Adrenal gland (tissue), 12 donors: ENCODE data around the gene KIRREL3. TPM values are rescaled to one million over a fixed set of nuclear protein-coding genes. Genes with fewer than 3 reads are reported as not detected.

Source experiments
- DNase-seq, 7 donors: peaks; one replicate each; pipeline ENCODE4 v3.0.0-alpha.2; 2019 to 2020
- H3K27ac ChIP-seq, 5 donors: fragments of 200-600 bp; sonication (generic) in 4 of 5; 1 replicate in 3 of 5; 2 replicates in 2 of 5; pipeline versions ENCODE4 v1.5.1 to v1.8.0; 2016 to 2020; ENCODE audit warnings: mild to moderate bottlenecking in 1 of 5
- H3K27me3 ChIP-seq: fragments of 200-600 bp; 2 replicates; pipeline ENCODE4 v1.8.0; 2021
- H3K36me3 ChIP-seq, 2 donors: fragments of 200-600 bp; replicated peaks in 1 of 2; 1 replicate in 1 of 2; 2 replicates in 1 of 2; pipeline versions ENCODE4 v1.5.1 to v1.8.0; 2018 to 2022
- H3K4me1 ChIP-seq, 2 donors: fragments of 200-600 bp; replicated peaks in 1 of 2; 1 replicate in 1 of 2; 2 replicates in 1 of 2; pipeline versions ENCODE4 v1.5.1 to v1.8.0; 2018 to 2021
- H3K4me3 ChIP-seq, 4 donors: fragments of 200-600 bp; sonication (generic) in 3 of 4; one replicate each; pipeline ENCODE4 v1.5.1; 2016 to 2018
- H3K9me3 ChIP-seq, 3 donors: fragments of 200-600 bp; sonication (generic) in 1 of 3; replicated peaks in 1 of 3; 1 replicate in 2 of 3; 2 replicates in 1 of 3; pipeline versions ENCODE4 v1.5.1 to v1.8.0; 2016 to 2021
- POLR2A ChIP-seq, 2 donors: fragments of 450-650 bp; IDR thresholded peaks; one replicate each; pipeline ENCODE4 v1.6.1; 2017; ENCODE audit warnings: antibody characterized with exemption in 2 of 2, mild to moderate bottlenecking in 2 of 2, moderate library complexity in 1 of 2
- WGBS, 4 donors: extraction: QIAGEN DNeasy Blood & Tissue Kit in 2 of 4; methylation state at CpG; one replicate each; pipeline versions ENCODE4 v1.1.5 to v1.1.7; 2013 to 2017; 5-methylcytosine and 5-hydroxymethylcytosine counted together
- intact Hi-C, 2 donors: fragments of 100-400 bp; cut with DNase I; formaldehyde crosslinking; loops; one replicate each; pipeline versions ENCODE4 v1.14.1 to v1.15.0; 2022 to 2023
- polyA plus RNA-seq, 3 donors: library from polyadenylated mRNA; stranded (reverse); fragments of 200-250 nt in 2 of 3; fragments of 350-450 nt in 1 of 3; fragmentation: Illumina TruSeq in 1 of 3; extraction: RNeasy Lipid Tissue Mini Kit (QIAGEN cat#74804) in 1 of 3; gene quantifications; one replicate each; pipeline ENCODE4 v1.2.3, GENCODE V29; 2013 to 2014
- total RNA-seq, 9 donors: library from RNA; depleted of rRNA in 4 of 9; stranded (reverse); fragments of >200 nt in 4 of 9; fragments of 120-200 nt in 1 of 9; fragmentation: NEBNext Ultra II Directional in 1 of 9; extraction: Animal tissue kit (Norgen Biotek cat#: 25700) in 1 of 9; gene quantifications; one replicate each; pipeline versions ENCODE4 v1.1.0 to v1.2.4, GENCODE V29; 2013 to 2023
- TF ChIP-seq, protein P1 (sequence below), 6 experiments: fragments of 450-650 bp in 4 of 6; fragments of 200-600 bp in 2 of 6; sonication (generic) in 1 of 6; IDR thresholded peaks; 1 replicate in 5 of 6; 2 replicates in 1 of 6; pipeline versions ENCODE4 v1.5.1 to v1.8.0; 2016 to 2021; ENCODE audit warnings: antibody characterized with exemption in 6 of 6, mild to moderate bottlenecking in 2 of 6, moderate library complexity in 1 of 6
- donor health status: healthy with polysubstance abuse.
- donor health status: Bipolar disorder and iron deficiency.
- donor health status: DM: yes; HTN: yes; CAD: no.
- donor health status: DM: no; HTN: no; CAD: no.
- donor health status: DM: no; HTN: no; CAD: no.
- donor health status: DM: yes; HTN: yes; CAD: no.

KIRREL3 gene
- total and polyA plus RNA-seq, 12 donors: 0.07 to 4.1 (median 0.64) TPM; not detected in 1

DNA sequence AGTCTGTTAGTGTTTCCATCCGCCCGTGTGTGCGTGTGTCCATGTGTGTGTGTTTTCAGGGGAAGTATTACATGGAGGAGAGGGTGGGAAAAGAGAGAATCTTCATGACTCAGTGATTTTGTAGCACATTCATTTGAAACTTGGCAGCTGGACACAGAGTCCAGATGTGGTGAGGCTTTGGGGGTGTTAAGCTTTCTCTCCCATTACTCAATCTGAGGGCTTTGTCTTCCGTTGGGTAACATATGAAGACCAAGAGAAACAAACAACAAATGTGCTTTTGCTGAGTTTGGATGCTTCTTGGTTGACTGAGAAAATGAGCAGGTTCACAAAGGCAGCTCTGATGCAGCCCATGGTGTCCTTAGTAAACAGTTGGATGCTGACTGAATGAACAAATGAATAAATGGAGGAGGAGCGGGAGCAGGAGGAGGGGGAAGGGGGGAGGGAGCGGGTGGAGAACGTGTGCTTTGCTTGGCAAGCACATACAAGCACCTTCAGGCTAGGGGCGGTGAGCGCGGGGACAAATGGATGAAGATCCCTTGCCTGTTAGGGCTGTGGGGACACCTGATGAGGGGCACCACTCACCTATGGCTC lies 540.8 kb downstream of the KIRREL3 start:
- 65 to 75% (median 73%) methylated on average over 10 of the region's 10 CpGs for WGBS, 4 donors
- TF ChIP-seq POLR2A (IDR thresholded peaks at IDR 0.05): no peak
- TF ChIP-seq, protein P1, sequence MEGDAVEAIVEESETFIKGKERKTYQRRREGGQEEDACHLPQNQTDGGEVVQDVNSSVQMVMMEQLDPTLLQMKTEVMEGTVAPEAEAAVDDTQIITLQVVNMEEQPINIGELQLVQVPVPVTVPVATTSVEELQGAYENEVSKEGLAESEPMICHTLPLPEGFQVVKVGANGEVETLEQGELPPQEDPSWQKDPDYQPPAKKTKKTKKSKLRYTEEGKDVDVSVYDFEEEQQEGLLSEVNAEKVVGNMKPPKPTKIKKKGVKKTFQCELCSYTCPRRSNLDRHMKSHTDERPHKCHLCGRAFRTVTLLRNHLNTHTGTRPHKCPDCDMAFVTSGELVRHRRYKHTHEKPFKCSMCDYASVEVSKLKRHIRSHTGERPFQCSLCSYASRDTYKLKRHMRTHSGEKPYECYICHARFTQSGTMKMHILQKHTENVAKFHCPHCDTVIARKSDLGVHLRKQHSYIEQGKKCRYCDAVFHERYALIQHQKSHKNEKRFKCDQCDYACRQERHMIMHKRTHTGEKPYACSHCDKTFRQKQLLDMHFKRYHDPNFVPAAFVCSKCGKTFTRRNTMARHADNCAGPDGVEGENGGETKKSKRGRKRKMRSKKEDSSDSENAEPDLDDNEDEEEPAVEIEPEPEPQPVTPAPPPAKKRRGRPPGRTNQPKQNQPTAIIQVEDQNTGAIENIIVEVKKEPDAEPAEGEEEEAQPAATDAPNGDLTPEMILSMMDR (IDR thresholded peaks at IDR 0.05): no peak

DNA sequence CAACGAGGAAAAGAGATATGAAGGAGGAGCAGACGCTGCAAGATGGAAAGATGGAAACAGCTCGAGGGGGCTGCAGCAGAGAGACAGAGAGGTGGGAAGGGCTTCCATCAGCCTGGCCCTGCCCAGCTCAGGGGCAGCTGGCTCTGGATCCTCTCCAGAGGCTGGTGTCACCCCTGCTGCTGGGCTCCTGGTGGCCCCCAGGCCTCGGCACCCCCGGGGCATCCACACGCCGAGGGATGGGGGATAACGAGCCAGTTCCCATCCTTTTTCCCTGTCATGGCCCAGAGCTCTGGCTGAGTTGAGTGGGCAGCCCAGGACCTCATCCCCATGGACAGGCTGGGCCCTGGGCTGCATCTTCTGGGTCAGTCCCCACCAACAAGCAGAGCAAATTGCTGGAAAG lies 542.8 kb downstream of the KIRREL3 start:
- H3K27me3 ChIP-seq: no peaks in the 10 kb centered on the region
- no peak for DNase-seq

More for the DNA sequence above, 540.8 kb downstream of the KIRREL3 start:
- H3K36me3 ChIP-seq: no peaks in the 10 kb centered on the region
- no peaks in the 10 kb centered on the region for H3K4me1 ChIP-seq
- no peak overlapping the region for H3K27ac ChIP-seq
- no peak for DNase-seq
- no peaks in the 10 kb centered on the region for H3K9me3 ChIP-seq
- intact Hi-C loops: no loop called here
- no peak overlapping the region for H3K4me3 ChIP-seq
- H3K27me3 ChIP-seq: no peaks in the 10 kb centered on the region

DNA sequence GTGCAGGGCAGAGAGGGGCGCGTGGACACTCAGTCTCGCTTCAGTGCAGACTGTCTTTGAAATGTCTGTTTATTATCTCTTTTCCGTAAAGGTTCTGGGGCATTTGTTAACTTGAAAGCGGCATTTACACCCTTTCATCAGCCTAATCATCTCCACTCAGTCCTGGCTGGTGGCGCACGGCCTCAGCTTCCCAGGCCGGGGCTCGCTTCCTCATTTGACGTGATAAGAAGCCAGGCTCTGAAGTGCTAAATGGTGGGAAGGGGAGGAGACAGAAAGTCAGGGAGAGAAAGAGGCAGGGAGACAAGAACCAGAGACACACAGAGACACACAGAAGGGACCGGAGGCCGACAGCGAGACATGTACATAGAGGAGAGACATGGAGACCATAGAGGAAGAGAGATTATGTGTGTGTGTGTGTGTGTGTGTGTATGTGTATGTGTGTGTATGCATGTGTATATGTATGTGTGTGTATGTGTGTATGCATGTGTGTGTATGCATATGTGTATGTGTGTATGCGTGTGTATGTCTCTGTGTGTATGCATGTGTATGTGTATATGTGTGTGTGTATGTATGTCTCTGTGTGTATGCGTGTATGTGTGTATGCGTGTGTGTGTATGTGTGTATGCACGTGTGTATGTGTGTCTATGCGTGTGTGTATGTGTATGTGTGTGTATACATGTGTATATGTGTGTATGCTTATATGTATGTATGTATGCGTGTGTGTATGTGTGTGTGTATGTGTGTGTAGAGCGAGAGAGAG lies 543.6 kb downstream of the KIRREL3 start:
- Histone ChIP-seq H3K4me1 (no peaks in the 10 kb centered on the region), H3K27me3 (no peaks in the 10 kb centered on the region), H3K36me3 (no peaks in the 10 kb centered on the region), H3K4me3 (no peak overlapping the region), H3K27ac (no peak overlapping the region), H3K9me3 (no peaks in the 10 kb centered on the region)
- no peak for DNase-seq
- TF ChIP-seq POLR2A (IDR thresholded peaks at IDR 0.05): no peak
- TF ChIP-seq, protein P1 (IDR thresholded peaks at IDR 0.05): no peak
- intact Hi-C loops: no loop called here
- 79 to 88% (median 82%) methylated on average over 20 of the region's 20 CpGs for WGBS, 4 donors

More for the DNA sequence above, 542.8 kb downstream of the KIRREL3 start:
- Histone ChIP-seq H3K9me3 (no peaks in the 10 kb centered on the region), H3K27ac (no peak overlapping the region), H3K4me1 (no peaks in the 10 kb centered on the region), H3K4me3 (no peak overlapping the region), H3K36me3 (no peaks in the 10 kb centered on the region)
- TF ChIP-seq POLR2A (IDR thresholded peaks at IDR 0.05): no peak
- TF ChIP-seq, protein P1 (IDR thresholded peaks at IDR 0.05): no peak
- 74 to 86% (median 82%) methylated on average over 4 to 8 of the region's 8 CpGs for WGBS, 4 donors
- intact Hi-C loops: no loop called here

DNA sequence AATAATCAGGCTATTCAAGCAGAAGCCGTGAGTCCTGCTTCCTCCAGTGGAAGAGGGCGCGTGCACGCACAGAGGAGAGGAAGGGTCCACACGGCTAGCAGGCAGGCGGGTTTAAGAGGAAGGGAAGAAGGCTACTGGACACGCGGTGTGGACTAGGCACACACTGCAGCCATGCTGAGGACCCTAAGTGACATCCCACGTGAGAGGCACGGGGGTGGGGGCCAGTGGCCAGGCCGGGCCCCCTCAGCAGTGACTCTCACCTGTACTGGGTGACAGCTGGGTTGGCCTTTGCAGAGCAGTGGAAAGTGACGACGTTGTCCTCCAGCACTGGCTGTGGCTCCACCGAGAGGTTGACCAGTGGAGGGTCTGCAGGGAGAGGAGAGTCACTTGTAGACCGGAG lies 544.5 kb downstream of the KIRREL3 start:
- Histone ChIP-seq H3K4me1 (no peaks in the 10 kb centered on the region), H3K4me3 (no peak overlapping the region), H3K27ac (no peak overlapping the region), H3K36me3 (no peaks in the 10 kb centered on the region), H3K27me3 (no peaks in the 10 kb centered on the region), H3K9me3 (no peaks in the 10 kb centered on the region)
- 92 to 95% (median 94%) methylated on average over 15 of the region's 15 CpGs for WGBS, 4 donors
- intact Hi-C loops: no loop called here
- TF ChIP-seq POLR2A (IDR thresholded peaks at IDR 0.05): no peak
- TF ChIP-seq, protein P1 (IDR thresholded peaks at IDR 0.05): no peak
- DNase-seq: no peak
